OCI-LY7 (cell line): ENCODE results near the gene SMIM7.

Experiments used
- CTCF ChIP-seq: fragments of 200-600 bp; sonication (generic); conservative IDR thresholded peaks from 2 replicates; pipeline ENCODE4 v1.5.1; 2014; ENCODE audit warnings: mild to moderate bottlenecking, antibody characterized with exemption, low read length, moderate library complexity, mixed read lengths
- EZH2phosphoT487 ChIP-seq: fragments of 200-600 bp; sonication (generic); IDR thresholded peaks from 2 replicates; pipeline ENCODE4 v1.6.1; 2018; ENCODE audit warnings: low read depth, borderline replicate concordance, mild to moderate bottlenecking, mixed run types, antibody characterized with exemption, low read length, moderate library complexity, mixed read lengths

- no peak for TF ChIP-seq CTCF
- TF ChIP-seq EZH2phosphoT487: no peak
Measured at GRCh38 chr19:16702123-16702522, 42.2 kb upstream of the SMIM7 start.
